OCI-LY3 (cell line): ENCODE results near the gene MYBPC2.

ENCODE experiments used
- EZH2phosphoT487 ChIP-seq: fragments of 200-600 bp; shearing (Covaris generic); IDR thresholded peaks from 2 replicates; pipeline ENCODE4 v1.6.1; 2018; ENCODE audit warnings: antibody characterized with exemption, mixed run types, low read depth
- TF ChIP-seq, protein P1 (sequence below): fragments of 200-600, 300-600 bp; sonication (generic); IDR thresholded peaks from 2 replicates; pipeline ENCODE4 v1.5.1; 2014; ENCODE audit warnings: antibody characterized with exemption, low read length, low read depth

DNA sequence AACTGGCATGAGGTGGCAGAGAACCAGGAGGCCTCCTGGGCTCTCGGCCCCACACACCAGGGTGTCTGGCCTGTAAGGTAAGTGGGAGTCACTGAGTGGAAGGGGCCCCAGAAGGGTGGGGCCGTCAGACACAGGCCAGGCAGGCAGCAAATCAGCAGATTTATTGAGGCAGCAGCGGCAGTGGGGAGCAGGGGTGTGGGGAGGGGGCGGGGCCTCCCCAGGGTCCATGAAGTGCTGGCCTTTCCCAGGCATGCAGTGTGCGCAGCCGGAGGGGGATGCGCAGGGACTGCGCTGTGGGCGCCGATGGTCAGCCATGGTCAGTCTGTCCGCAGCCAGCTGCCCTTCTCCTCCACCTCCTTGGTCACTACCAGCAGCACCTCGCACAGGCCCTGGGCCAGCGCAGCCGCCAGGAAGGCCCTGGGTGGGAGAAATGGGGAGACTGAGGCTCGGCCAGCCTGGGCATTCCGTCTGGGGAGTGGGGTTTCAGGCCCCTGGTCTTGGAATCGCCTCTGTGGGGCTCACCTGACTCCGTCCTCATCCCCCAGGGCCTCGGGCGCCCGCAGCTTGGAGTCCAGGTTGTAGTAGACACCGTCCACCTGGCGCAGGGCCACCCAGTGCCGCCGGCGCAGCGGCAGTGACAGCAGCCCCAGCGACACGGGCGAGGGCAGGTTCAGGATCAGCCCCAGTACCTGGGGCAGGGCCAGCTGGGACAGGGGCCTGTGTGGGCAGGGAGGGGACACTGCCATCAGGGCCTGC, 73.3 kb downstream of the MYBPC2 start:
- TF ChIP-seq, protein P1, sequence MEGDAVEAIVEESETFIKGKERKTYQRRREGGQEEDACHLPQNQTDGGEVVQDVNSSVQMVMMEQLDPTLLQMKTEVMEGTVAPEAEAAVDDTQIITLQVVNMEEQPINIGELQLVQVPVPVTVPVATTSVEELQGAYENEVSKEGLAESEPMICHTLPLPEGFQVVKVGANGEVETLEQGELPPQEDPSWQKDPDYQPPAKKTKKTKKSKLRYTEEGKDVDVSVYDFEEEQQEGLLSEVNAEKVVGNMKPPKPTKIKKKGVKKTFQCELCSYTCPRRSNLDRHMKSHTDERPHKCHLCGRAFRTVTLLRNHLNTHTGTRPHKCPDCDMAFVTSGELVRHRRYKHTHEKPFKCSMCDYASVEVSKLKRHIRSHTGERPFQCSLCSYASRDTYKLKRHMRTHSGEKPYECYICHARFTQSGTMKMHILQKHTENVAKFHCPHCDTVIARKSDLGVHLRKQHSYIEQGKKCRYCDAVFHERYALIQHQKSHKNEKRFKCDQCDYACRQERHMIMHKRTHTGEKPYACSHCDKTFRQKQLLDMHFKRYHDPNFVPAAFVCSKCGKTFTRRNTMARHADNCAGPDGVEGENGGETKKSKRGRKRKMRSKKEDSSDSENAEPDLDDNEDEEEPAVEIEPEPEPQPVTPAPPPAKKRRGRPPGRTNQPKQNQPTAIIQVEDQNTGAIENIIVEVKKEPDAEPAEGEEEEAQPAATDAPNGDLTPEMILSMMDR: no peak
- TF ChIP-seq EZH2phosphoT487: no peak
